DOHH2 (cell line): ENCODE measurements around the gene RAB3C.

Experiments
- H3F3A ChIP-seq: fragments of 200-600 bp; sonication (generic), shearing (Covaris generic); 2 replicates; pipeline ENCODE4 v1.6.0; 2016; ENCODE audit warnings: antibody characterized with exemption, mild to moderate bottlenecking; ENCODE audit not compliant: control insufficient read depth, insufficient read depth
- H3K27ac ChIP-seq: fragments of 200-600 bp; sonication (generic); 2 replicates; pipeline ENCODE4 v1.5.1; 2014; ENCODE audit warnings: low read depth, mild to moderate bottlenecking, low read length, moderate library complexity
- H3K27me3 ChIP-seq: fragments of 200-600 bp; sonication (generic); 2 replicates; pipeline ENCODE4 v1.6.1; 2014; ENCODE audit warnings: mild to moderate bottlenecking, low read length, mixed read lengths; ENCODE audit not compliant: control insufficient read depth
- H3K36me3 ChIP-seq: fragments of 200-600 bp; sonication (generic); 2 replicates; pipeline ENCODE4 v1.6.1; 2014; ENCODE audit warnings: mild to moderate bottlenecking, low read length, moderate library complexity, mixed read lengths; ENCODE audit not compliant: control insufficient read depth
- H3K4me1 ChIP-seq: fragments of 200-600 bp; sonication (generic); 2 replicates; pipeline ENCODE4 v1.6.1; 2014; ENCODE audit warnings: mild to moderate bottlenecking, low read length, mixed read lengths; ENCODE audit not compliant: control insufficient read depth
- H3K4me2 ChIP-seq: fragments of 200-600 bp; sonication (generic); 2 replicates; pipeline ENCODE4 v1.6.0; 2014; ENCODE audit warnings: mild to moderate bottlenecking, low read length, moderate library complexity
- H3K4me3 ChIP-seq: fragments of 200-600 bp; sonication (generic); 2 replicates; pipeline ENCODE4 v1.5.1; 2014; ENCODE audit warnings: mild to moderate bottlenecking, low read length, mixed read lengths
- H3K79me2 ChIP-seq: fragments of 200-600 bp; sonication (generic); 2 replicates; pipeline ENCODE4 v1.6.1; 2014; ENCODE audit warnings: mild to moderate bottlenecking, low read length, mixed read lengths; ENCODE audit not compliant: control insufficient read depth
- H3K9me2 ChIP-seq: fragments of 200-600 bp; sonication (generic); replicated peaks from 2 replicates; pipeline ENCODE4 v1.6.1; 2014; ENCODE audit warnings: mild to moderate bottlenecking, low read length, mixed read lengths; ENCODE audit not compliant: control insufficient read depth
- H3K9me3 ChIP-seq: fragments of 200-600 bp; sonication (generic); 2 replicates; pipeline ENCODE4 v1.6.1; 2014; ENCODE audit warnings: antibody characterized with exemption, low read length, mixed read lengths; ENCODE audit not compliant: control insufficient read depth, insufficient read depth
- H4K20me1 ChIP-seq: fragments of 200-600 bp; sonication (generic); 2 replicates; pipeline ENCODE4 v1.6.0; 2014; ENCODE audit warnings: low read depth, mild to moderate bottlenecking, antibody characterized with exemption, low read length, moderate library complexity; ENCODE audit not compliant: control insufficient read depth, insufficient read depth
- EZH2phosphoT487 ChIP-seq: fragments of 200-600 bp; sonication (generic); IDR thresholded peaks from 2 replicates; pipeline ENCODE4 v1.6.1; 2017; ENCODE audit warnings: borderline replicate concordance, mild to moderate bottlenecking, antibody characterized with exemption, low read length, moderate library complexity, mixed read lengths
- TF ChIP-seq, protein P1 (sequence below): fragments of 200-600 bp; sonication (generic); IDR thresholded peaks from one replicate; pipeline ENCODE4 v1.5.1; 2014; ENCODE audit warnings: antibody characterized with exemption, mild to moderate bottlenecking, low read depth, low read length; ENCODE audit not compliant: poor library complexity, severe bottlenecking

Gene RAB3C

DNA sequence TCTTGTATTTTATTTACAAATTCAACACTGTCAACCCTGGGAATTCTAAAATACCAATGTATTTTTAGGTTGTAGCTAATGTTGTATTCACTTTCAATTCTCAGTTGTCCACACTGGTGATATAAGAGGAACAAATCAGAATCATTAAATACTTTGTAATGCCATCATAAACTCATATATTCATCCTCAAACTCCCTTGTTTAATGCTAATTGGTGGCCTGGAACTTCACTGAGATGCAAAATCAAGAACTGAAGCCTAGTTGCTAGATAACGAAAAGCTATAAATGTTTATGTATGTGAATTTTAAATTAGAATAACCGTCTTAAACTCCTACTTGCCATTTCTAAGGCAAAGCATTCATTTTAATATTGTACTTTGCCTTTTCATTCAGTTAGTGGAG lies 274.7 kb downstream of the RAB3C start:
- no peak overlapping the region for H3K4me3 ChIP-seq
- H3K4me1 ChIP-seq = no peaks in the 10 kb centered on the region
- H4K20me1 ChIP-seq = no peaks in the 10 kb centered on the region
- H3F3A ChIP-seq = no peaks in the 10 kb centered on the region
- H3K79me2 ChIP-seq = no peaks in the 10 kb centered on the region
- no peaks in the 10 kb centered on the region for H3K36me3 ChIP-seq
- peaks cover 21% of the 10 kb centered on the region for H3K27me3 ChIP-seq
- no peaks in the 10 kb centered on the region for H3K9me2 ChIP-seq
- no peaks in the 10 kb centered on the region for H3K9me3 ChIP-seq
- no peak overlapping the region for H3K27ac ChIP-seq
- H3K4me2 ChIP-seq = no peak overlapping the region
- no peak for TF ChIP-seq EZH2phosphoT487
- TF ChIP-seq, protein P1, sequence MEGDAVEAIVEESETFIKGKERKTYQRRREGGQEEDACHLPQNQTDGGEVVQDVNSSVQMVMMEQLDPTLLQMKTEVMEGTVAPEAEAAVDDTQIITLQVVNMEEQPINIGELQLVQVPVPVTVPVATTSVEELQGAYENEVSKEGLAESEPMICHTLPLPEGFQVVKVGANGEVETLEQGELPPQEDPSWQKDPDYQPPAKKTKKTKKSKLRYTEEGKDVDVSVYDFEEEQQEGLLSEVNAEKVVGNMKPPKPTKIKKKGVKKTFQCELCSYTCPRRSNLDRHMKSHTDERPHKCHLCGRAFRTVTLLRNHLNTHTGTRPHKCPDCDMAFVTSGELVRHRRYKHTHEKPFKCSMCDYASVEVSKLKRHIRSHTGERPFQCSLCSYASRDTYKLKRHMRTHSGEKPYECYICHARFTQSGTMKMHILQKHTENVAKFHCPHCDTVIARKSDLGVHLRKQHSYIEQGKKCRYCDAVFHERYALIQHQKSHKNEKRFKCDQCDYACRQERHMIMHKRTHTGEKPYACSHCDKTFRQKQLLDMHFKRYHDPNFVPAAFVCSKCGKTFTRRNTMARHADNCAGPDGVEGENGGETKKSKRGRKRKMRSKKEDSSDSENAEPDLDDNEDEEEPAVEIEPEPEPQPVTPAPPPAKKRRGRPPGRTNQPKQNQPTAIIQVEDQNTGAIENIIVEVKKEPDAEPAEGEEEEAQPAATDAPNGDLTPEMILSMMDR = no peak

DNA sequence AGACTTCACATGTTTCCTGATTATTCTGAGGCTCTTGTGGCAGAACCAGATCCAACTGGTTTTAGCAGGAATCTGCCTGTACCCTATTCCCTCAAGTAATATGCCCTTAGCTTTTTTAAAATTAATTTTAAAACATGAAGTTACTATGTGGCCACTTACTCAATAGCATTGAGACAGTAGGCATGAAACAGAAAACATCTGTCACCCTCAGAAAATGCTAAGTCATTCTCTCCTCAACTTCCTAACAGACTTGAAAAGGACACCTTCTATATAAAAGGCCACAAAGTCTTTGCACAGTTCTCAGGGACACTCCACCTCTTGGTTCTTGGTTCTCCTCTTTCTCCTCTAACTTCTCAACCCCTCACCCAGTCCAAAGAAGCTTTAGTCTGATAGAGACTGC lies 277.8 kb downstream of the RAB3C start:
- TF ChIP-seq EZH2phosphoT487 = no peak
- TF ChIP-seq, protein P1 = no peak
- H3K36me3 ChIP-seq = no peaks in the 10 kb centered on the region
- no peak overlapping the region for H3K27ac ChIP-seq
- H3K4me2 ChIP-seq = no peak overlapping the region
- peaks cover 21% of the 10 kb centered on the region for H3K27me3 ChIP-seq
- H4K20me1 ChIP-seq = no peaks in the 10 kb centered on the region
- H3K9me3 ChIP-seq = no peaks in the 10 kb centered on the region
- H3K4me3 ChIP-seq = no peak overlapping the region
- no peaks in the 10 kb centered on the region for H3K9me2 ChIP-seq
- H3K79me2 ChIP-seq = no peaks in the 10 kb centered on the region
- no peaks in the 10 kb centered on the region for H3F3A ChIP-seq
- H3K4me1 ChIP-seq = no peaks in the 10 kb centered on the region

DNA sequence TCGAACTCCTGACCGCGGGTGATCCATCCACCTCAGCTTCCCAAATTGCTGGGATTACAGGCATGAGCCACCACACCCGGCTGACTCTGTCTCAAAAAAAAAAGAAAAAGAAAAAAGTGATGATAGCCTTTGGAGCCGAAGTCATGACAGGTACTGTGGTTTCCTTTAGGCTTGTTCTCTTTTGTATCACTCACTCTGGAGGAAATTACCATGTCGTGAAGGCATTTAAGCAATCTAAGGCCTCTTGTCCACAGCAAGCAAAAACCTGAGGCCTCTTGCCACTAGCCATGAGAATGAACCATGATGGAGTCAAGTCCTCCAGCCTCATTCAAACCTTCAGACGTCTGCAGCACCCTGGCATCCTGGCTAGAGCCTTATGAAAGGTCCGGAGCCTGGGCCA lies 286.1 kb downstream of the RAB3C start:
- Histone ChIP-seq H3K27me3 (no peaks in the 10 kb centered on the region), H3K4me3 (no peak overlapping the region), H3K9me3 (no peaks in the 10 kb centered on the region), H4K20me1 (no peaks in the 10 kb centered on the region), H3K36me3 (no peaks in the 10 kb centered on the region), H3F3A (no peaks in the 10 kb centered on the region), H3K27ac (no peak overlapping the region), H3K4me2 (no peak overlapping the region), H3K4me1 (no peaks in the 10 kb centered on the region), H3K9me2 (no peaks in the 10 kb centered on the region), H3K79me2 (no peaks in the 10 kb centered on the region)
- TF ChIP-seq EZH2phosphoT487 = no peak
- TF ChIP-seq, protein P1 = no peak
